HepG2 (cell line): ENCODE measurements around the gene CHCHD1. TPM values are rescaled to one million over a fixed set of nuclear protein-coding genes. Genes with fewer than 3 reads are reported as not detected.

Source experiments
- ASH2L ChIP-seq: fragments of 300-600, 200-600 bp; sonication (generic); IDR thresholded peaks from 2 replicates; pipeline ENCODE4 v1.7.0; 2017; ENCODE audit warnings: low read depth, mild to moderate bottlenecking, moderate library complexity, mixed read lengths, low read length; ENCODE audit not compliant: insufficient read length
- FOXA1 ChIP-seq, 2 experiments: fragments of 450-650 bp in 1 of 2; sonication (generic) in 1 of 2; formaldehyde crosslinking in 1 of 2; IDR thresholded peaks; 2 replicates each; pipeline versions ENCODE4 v1.4.0 to v1.6.1; 2016 to 2020; ENCODE audit warnings: missing genetic modification reagents in 1 of 2
- HMGA1 ChIP-seq: sonication (generic); formaldehyde crosslinking; conservative IDR thresholded peaks from 2 replicates; pipeline ENCODE4 v1.4.0; 2020; ENCODE audit warnings: missing genetic modification reagents
- NR2C2 ChIP-seq: sonication (generic); formaldehyde crosslinking; IDR thresholded peaks from 2 replicates; pipeline ENCODE4 v1.4.0; 2020; ENCODE audit warnings: missing genetic modification reagents, mild to moderate bottlenecking, moderate library complexity, borderline replicate concordance
- PAF1 ChIP-seq: IDR thresholded peaks from 2 replicates; pipeline ENCODE4 v1.6.1; 2016; ENCODE audit warnings: missing genetic modification reagents, missing compliant biosample characterization
- PHF8 ChIP-seq: sonication (generic); formaldehyde crosslinking; IDR thresholded peaks from 2 replicates; pipeline ENCODE4 v1.5.0; 2020; ENCODE audit warnings: missing genetic modification reagents
- RFX3 ChIP-seq: IDR thresholded peaks from 2 replicates; pipeline ENCODE4 v1.6.1; 2016; ENCODE audit warnings: missing biosample characterization, missing genetic modification reagents
- SAP130 ChIP-seq: IDR thresholded peaks from 2 replicates; pipeline ENCODE4 v1.6.1; 2016; ENCODE audit warnings: low read depth
- TAF15 ChIP-seq: fragments of 200-400 bp; formaldehyde crosslinking; IDR thresholded peaks from one replicate; pipeline ENCODE4 v1.6.1; 2018; ENCODE audit warnings: mild to moderate bottlenecking, low read depth, low read length; ENCODE audit not compliant: poor library complexity, severe bottlenecking
- ZBTB38 ChIP-seq: sonication (generic); formaldehyde crosslinking; IDR thresholded peaks from 2 replicates; pipeline ENCODE4 v1.5.1; 2020; ENCODE audit warnings: mild to moderate bottlenecking, missing genetic modification reagents
- ZFP82 ChIP-seq: sonication (generic); formaldehyde crosslinking; IDR thresholded peaks from 2 replicates; pipeline ENCODE4 v1.5.1; 2020; ENCODE audit warnings: mild to moderate bottlenecking, missing genetic modification reagents, borderline replicate concordance
- ZFY ChIP-seq: sonication (generic); formaldehyde crosslinking; IDR thresholded peaks from 2 replicates; pipeline ENCODE4 v1.4.0; 2020; ENCODE audit warnings: missing genetic modification reagents
- ZNF136 ChIP-seq: sonication (generic); formaldehyde crosslinking; IDR thresholded peaks from 2 replicates; pipeline ENCODE4 v1.8.1; 2022; ENCODE audit warnings: low read depth, mild to moderate bottlenecking, moderate library complexity, missing genetic modification reagents
- ZNF225 ChIP-seq: sonication (generic); formaldehyde crosslinking; IDR thresholded peaks from 2 replicates; pipeline ENCODE4 v1.4.0; 2020; ENCODE audit warnings: mild to moderate bottlenecking, missing genetic modification reagents
- ZNF644 ChIP-seq: IDR thresholded peaks from 2 replicates; pipeline ENCODE4 v1.6.1; 2016; ENCODE audit warnings: low read depth
- polyA plus RNA-seq, 8 experiments: library from polyadenylated mRNA; depleted of rRNA in 3 of 8; stranded (reverse) in 7 of 8; unstranded in 1 of 8; fragments of >200 nt; fragmentation: Illumina TruSeq in 4 of 8; extraction: Trizol in 4 of 8; gene quantifications; 2 replicates each; pipeline versions ENCODE4 v1.2.1 to v1.2.3, GENCODE V29; 2011 to 2016; ENCODE audit warnings: low read depth in 4 of 8, missing spikeins in 1 of 8, mixed read lengths in 1 of 8; ENCODE audit not compliant: insufficient read depth in 1 of 8
- total RNA-seq, 5 experiments: library from RNA; depleted of rRNA; stranded (reverse); fragments of >200 nt; fragmentation: Illumina TruSeq; extraction: Trizol; gene quantifications; 2 replicates each; pipeline ENCODE4 v1.2.3, GENCODE V29; 2016; ENCODE audit warnings: low read depth in 1 of 5
- TF ChIP-seq, protein P1 (sequence below): sonication (generic); formaldehyde crosslinking; IDR thresholded peaks from 2 replicates; pipeline ENCODE4 v1.4.0; 2020; ENCODE audit warnings: missing genetic modification reagents, borderline replicate concordance
- TF ChIP-seq, protein P2 (sequence below): sonication (generic); formaldehyde crosslinking; IDR thresholded peaks from 2 replicates; pipeline ENCODE4 v1.4.0; 2020; ENCODE audit warnings: mild to moderate bottlenecking, missing genetic modification reagents
- TF ChIP-seq, protein P3 (sequence below): fragments of 450-650 bp; IDR thresholded peaks from 2 replicates; pipeline ENCODE4 v1.6.1; 2017; ENCODE audit warnings: mild to moderate bottlenecking
- TF ChIP-seq, protein P4 (sequence below): sonication (generic); formaldehyde crosslinking; IDR thresholded peaks from 2 replicates; pipeline ENCODE4 v1.8.1; 2023; ENCODE audit warnings: missing genetic modification reagents, inconsistent platforms, borderline replicate concordance
- TF ChIP-seq, protein P5 (sequence below): sonication (generic); formaldehyde crosslinking; IDR thresholded peaks from 2 replicates; pipeline ENCODE4 v1.4.0; 2020; ENCODE audit warnings: missing genetic modification reagents

The CHCHD1 gene
- total and polyA plus RNA-seq, 2 of the 13 experiments (the other 11 are each of a cell fraction or from before 2014, with no cell fraction given): 36.9 to 71.2 TPM

DNA sequence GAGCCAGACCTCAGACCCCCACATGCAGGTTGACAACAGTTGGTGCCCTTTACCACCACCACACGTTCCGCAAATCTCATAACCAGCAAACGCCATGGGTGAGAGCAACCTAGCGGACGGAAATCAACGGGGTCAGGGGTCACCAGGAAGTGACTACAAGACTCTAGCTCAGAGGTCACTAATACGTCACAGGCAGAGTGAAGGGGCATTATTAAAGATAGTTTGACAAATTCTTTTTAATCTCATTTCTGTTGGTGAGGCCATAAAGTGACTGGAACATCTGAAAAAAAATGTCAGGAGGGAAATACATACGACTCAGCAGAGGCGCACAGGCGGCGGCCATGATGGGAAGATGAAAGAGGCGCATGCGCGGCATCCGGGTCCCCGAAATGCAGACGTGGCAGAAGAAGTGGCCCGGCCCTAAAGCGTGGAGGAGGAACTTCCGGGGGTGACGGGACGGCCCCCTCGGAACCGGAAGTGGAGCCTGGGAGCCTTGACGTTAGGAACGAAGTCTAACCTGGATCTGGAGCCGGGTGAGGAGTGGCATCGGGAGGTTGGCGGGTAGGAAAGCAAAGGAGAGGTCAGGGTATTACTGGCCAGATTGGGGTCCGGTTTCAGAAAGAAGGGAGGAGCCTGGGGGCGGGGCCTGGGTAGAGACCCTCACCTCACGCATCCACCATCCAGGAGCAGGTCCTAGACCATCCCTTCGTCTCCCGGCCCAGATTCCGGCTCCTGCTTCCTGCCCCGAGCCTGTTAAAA is 37.8 kb upstream of the CHCHD1 start, which contains the start of gene SEC24C (continued):
- TF ChIP-seq, protein P1, sequence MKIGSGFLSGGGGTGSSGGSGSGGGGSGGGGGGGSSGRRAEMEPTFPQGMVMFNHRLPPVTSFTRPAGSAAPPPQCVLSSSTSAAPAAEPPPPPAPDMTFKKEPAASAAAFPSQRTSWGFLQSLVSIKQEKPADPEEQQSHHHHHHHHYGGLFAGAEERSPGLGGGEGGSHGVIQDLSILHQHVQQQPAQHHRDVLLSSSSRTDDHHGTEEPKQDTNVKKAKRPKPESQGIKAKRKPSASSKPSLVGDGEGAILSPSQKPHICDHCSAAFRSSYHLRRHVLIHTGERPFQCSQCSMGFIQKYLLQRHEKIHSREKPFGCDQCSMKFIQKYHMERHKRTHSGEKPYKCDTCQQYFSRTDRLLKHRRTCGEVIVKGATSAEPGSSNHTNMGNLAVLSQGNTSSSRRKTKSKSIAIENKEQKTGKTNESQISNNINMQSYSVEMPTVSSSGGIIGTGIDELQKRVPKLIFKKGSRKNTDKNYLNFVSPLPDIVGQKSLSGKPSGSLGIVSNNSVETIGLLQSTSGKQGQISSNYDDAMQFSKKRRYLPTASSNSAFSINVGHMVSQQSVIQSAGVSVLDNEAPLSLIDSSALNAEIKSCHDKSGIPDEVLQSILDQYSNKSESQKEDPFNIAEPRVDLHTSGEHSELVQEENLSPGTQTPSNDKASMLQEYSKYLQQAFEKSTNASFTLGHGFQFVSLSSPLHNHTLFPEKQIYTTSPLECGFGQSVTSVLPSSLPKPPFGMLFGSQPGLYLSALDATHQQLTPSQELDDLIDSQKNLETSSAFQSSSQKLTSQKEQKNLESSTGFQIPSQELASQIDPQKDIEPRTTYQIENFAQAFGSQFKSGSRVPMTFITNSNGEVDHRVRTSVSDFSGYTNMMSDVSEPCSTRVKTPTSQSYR: no peak
- TF ChIP-seq HMGA1 (CRISPR knock-in tag): no peak
- TF ChIP-seq SAP130 (CRISPR knock-in tag): peak; percentile 95
- peak; percentile 99 for TF ChIP-seq NR2C2 (CRISPR knock-in tag)
- no peak; the same call in 1 of the 2 replicates for TF ChIP-seq PAF1 (CRISPR knock-in tag)
- no peak for TF ChIP-seq ZNF644 (CRISPR knock-in tag)
- no peak for TF ChIP-seq RFX3 (CRISPR knock-in tag)
- TF ChIP-seq PHF8 (CRISPR knock-in tag): peak; percentile 62
- 0 out of 2 replicates have a peak, but pooled peaks have one; percentile 23 for TF ChIP-seq ZBTB38 (CRISPR knock-in tag)
- no peak for TF ChIP-seq ZNF225 (CRISPR knock-in tag)
- TF ChIP-seq, protein P2, sequence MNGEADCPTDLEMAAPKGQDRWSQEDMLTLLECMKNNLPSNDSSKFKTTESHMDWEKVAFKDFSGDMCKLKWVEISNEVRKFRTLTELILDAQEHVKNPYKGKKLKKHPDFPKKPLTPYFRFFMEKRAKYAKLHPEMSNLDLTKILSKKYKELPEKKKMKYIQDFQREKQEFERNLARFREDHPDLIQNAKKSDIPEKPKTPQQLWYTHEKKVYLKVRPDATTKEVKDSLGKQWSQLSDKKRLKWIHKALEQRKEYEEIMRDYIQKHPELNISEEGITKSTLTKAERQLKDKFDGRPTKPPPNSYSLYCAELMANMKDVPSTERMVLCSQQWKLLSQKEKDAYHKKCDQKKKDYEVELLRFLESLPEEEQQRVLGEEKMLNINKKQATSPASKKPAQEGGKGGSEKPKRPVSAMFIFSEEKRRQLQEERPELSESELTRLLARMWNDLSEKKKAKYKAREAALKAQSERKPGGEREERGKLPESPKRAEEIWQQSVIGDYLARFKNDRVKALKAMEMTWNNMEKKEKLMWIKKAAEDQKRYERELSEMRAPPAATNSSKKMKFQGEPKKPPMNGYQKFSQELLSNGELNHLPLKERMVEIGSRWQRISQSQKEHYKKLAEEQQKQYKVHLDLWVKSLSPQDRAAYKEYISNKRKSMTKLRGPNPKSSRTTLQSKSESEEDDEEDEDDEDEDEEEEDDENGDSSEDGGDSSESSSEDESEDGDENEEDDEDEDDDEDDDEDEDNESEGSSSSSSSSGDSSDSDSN (CRISPR knock-in tag): no peak
- peak; percentile 60 for TF ChIP-seq ASH2L
- TF ChIP-seq FOXA1 (IDR thresholded peaks at IDR 0.05): no peak
- TF ChIP-seq FOXA1 (CRISPR knock-in tag; IDR thresholded peaks at IDR 0.05): peak; percentile 10; the same call in 1 of the 2 replicates
- TF ChIP-seq ZFY (CRISPR knock-in tag): peak; percentile 54; the same call in 1 of the 2 replicates
- peak; percentile 59; the same call in 1 of the 2 replicates for TF ChIP-seq ZFP82 (CRISPR knock-in tag)
- TF ChIP-seq ZNF136: peak; percentile 87; the same call in 1 of the 2 replicates
- TF ChIP-seq, protein P3, sequence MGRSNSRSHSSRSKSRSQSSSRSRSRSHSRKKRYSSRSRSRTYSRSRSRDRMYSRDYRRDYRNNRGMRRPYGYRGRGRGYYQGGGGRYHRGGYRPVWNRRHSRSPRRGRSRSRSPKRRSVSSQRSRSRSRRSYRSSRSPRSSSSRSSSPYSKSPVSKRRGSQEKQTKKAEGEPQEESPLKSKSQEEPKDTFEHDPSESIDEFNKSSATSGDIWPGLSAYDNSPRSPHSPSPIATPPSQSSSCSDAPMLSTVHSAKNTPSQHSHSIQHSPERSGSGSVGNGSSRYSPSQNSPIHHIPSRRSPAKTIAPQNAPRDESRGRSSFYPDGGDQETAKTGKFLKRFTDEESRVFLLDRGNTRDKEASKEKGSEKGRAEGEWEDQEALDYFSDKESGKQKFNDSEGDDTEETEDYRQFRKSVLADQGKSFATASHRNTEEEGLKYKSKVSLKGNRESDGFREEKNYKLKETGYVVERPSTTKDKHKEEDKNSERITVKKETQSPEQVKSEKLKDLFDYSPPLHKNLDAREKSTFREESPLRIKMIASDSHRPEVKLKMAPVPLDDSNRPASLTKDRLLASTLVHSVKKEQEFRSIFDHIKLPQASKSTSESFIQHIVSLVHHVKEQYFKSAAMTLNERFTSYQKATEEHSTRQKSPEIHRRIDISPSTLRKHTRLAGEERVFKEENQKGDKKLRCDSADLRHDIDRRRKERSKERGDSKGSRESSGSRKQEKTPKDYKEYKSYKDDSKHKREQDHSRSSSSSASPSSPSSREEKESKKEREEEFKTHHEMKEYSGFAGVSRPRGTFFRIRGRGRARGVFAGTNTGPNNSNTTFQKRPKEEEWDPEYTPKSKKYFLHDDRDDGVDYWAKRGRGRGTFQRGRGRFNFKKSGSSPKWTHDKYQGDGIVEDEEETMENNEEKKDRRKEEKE: no peak
- TF ChIP-seq TAF15: no peak
- TF ChIP-seq, protein P4, sequence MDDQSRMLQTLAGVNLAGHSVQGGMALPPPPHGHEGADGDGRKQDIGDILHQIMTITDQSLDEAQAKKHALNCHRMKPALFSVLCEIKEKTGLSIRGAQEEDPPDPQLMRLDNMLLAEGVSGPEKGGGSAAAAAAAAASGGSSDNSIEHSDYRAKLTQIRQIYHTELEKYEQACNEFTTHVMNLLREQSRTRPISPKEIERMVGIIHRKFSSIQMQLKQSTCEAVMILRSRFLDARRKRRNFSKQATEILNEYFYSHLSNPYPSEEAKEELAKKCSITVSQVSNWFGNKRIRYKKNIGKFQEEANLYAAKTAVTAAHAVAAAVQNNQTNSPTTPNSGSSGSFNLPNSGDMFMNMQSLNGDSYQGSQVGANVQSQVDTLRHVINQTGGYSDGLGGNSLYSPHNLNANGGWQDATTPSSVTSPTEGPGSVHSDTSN (CRISPR knock-in tag): no peak
- TF ChIP-seq, protein P5, sequence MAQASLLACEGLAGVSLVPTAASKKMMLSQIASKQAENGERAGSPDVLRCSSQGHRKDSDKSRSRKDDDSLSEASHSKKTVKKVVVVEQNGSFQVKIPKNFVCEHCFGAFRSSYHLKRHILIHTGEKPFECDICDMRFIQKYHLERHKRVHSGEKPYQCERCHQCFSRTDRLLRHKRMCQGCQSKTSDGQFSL (CRISPR knock-in tag): no peak
